ENCODE results near the gene THRB.

- TF ChIP-seq CTCF (IDR thresholded peaks at IDR 0.05; ENCODE audit: low read length) (no peak), EZH2 (IDR thresholded peaks at IDR 0.05; ENCODE audit: borderline replicate concordance, low read length) (no peak)
Observed at GRCh38 chr3:24201301-24201700, 293.3 kb downstream of the THRB start.
